Stimulated activated naive CD4-positive, alpha-beta T cell treated with Interleukin-2 at 50 U/mL for 16 hours (primary cell): ENCODE results near the gene GPC6.

Source experiments
- DNase-seq: peaks from one replicate; lab custom pipeline; 2025; lab: John Stamatoyannopoulos, UW

The GPC6 gene

DNA sequence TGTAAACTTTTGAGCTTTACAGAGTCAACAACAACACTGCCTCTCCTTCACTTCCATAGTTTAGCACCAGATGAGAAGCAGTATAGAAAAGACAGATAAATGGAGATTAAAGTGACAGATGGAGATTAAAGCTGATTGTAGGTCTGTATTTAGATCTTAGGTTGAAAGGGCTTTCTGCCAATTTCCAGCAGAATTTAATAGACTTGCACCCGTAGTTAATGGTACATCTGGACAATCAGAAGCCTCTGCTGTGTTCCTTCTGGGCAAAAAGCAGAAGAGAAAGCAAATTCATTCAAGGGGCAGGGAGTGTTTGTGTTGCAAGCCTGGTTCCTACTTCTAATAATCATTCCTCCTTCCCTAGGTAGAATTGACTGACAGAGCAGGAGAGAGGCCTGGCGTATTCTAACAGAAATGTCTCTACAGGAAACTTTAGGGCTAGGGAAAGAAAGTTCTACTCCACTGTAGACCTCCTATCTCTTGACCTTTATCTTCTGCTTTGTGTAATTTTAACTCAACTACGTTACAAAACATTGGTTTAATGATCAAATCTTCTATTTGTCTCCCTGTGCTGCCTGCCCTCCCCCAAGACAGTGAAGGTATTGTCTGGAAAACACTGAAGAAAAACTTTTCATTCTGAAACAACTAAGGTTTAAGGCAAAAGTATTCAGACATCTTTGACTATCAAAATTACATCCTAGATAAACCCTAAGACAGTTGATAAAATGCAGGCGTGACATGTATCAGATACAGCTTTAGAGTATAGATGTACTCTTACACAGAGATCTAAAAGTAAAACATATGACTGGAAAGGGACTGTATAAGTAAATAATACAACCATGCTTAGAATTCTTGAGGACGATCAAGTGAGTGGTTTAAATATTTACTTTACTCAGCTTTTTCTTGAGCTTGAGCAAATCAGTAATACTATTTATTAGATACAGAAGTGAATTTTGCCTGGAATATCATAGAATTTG, 44.4 kb downstream of the GPC6 start:
- no peak for DNase-seq

DNA sequence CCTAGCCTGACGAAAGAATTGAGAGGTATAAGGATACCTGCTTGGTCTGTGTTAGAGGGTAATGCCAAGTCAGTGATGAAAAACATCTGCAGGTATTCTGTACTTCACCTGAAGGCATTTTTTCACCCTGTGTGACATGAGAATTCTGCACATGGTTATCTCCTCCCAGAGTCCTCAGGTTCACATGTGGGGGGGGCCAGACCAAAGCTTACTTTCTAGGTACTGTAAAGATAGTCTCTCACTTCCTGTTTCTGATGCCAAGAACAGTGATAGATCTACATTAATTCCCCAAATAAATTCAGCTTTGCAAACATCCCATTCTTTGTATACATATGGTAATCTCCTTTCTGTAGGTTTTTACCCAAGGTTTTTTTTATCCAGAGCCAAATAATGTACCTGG, 53.4 kb downstream of the GPC6 start:
- no peak for DNase-seq

DNA sequence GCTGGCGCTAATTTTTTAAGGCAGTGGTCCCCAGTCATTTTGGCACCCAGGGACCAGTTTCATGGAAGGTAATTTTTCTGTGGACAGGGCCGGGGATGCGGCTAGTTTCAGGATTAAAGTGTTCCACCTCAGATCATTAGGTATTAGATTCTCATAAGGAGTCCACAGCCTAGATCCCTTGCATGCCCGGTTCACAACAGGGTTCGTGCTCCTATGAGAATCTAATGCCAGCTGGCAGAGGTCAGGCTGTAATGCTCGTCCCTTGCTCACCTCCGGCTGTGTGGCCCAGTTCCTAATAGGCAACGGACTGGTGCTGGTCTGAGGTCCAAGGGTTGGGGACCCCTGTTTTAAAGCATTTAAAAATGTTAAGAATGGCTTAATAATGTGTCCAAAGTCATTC, 54.1 kb downstream of the GPC6 start:
- no peak for DNase-seq

DNA sequence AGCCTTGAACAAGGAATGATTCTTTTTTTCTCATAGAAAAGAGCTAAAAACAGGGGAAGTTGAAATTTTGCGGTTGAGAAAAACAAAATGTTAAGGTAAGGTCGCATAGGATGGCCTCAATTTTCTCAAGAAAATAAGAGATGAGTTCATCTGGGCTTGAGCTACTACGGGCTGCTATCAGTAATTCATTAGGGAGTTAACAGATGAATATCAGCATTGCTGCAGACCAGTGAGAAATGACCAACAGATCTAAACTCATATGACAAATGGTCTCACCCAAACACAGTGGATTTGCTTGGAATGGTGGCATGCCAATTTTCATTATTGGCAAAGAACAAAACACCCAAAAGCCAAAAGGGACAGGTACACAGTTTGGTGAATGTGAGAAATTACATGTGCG, 56.6 kb downstream of the GPC6 start:
- DNase-seq, result no peak

DNA sequence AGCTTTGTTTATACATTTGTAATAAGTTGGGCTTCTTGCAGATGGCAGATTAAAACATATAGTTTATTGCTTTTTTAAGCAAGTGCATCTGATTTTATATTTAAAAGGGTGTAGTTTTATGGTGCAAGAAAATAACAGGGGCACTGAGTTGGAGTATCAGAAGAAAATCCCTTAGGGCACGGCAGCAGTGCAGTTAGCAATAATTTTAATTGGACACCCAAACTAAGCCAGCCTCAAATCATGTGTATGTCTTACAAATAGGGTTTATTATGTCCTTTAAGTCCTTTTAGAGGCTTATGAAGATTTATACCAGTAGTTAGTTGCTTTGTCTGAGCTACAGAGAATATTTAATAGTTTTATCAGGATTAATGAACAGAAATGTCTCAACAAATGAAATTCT, 57.5 kb downstream of the GPC6 start:
- no peak for DNase-seq

DNA sequence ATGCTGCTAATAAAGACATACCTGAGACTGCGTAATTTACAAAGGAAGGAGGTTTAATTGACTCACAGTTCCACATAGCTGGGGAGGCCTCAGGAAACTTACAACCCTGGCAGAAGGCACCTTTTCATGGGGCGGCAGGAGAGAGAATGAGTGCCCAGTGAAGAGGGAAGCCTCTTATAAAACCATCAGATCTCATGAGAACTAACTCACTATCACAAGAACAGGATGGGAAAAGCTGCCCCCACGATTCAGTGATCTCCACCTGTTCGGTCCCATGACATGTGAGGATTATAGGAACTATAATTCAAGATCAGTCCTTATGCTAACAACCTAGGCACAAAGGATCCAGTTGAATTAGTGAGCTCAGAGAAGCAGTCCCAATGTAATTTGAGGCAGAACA, 59.4 kb downstream of the GPC6 start:
- DNase-seq, result no peak

DNA sequence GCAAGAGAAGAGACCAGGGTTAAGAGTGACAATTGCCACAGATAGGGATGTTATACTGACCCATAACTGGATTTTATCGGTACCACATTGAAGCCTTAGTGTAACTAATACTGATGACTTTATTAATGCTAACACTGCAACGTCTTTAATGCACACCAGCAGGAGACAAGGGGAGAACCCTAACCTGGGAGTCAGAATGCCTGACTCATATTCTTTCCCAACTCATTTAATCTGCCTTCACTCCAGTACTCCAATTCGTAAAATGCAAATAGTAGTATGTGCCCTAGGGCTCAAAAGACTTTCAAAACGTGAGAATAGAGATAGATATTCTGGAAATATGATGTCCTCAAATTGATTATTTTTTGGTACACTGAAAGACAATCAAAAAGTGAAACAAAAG, 62.4 kb downstream of the GPC6 start:
- DNase-seq, result no peak

DNA sequence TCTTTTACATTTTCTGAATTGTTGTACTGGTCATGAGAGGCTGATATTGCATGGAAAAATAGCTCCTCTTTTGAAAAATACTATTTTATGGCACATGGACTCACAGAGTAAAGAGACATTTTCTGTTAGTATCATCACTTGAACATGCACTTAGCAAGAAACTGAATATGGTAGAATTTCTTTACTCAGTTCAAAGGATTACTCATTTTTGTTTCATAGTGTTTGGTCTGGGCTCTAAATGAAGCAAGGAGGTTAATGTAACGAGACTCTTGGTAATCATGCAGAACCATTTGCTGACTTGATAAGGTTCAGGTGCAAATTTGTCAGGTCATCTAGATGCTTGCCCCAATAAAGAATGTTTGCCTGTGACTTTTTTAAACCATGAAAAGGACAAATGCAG, 63.2 kb downstream of the GPC6 start:
- DNase-seq, result no peak

DNA sequence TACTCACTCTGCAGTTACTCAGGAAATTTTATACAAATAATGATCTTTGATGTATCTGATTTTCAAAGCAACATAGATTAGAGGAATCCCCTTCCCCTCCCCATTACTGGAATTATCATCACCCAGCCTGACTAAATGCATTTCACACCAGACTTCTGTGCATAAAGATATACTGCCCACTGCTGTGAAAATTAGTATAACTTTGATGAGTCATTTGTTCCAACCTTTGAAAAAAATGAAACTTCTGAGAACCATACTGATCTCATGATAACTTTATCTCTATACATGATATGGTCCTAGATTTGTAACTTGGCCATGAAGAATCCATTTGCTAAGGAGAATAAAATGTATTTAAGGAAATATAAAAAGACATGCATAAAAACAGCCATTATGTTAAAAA, 63.9 kb downstream of the GPC6 start:
- DNase-seq, result no peak

DNA sequence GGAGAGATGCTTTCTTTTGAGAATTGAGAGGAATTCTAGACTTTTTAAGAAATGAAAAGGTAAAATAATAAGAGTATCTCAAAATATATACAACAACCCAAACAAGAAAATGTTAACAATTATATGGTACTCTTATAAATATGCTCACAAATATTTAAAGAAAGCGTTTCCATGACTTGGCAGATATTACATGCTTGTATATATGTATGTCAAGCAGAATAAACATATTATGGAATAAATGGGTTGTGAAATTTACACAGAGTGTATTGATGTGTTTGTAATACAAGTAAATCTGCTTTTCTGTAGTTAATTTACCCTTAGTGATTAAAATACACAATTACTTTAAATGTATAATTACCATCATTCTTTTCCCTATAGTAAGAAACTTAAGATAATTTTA, 65.8 kb downstream of the GPC6 start:
- DNase-seq, result no peak

DNA sequence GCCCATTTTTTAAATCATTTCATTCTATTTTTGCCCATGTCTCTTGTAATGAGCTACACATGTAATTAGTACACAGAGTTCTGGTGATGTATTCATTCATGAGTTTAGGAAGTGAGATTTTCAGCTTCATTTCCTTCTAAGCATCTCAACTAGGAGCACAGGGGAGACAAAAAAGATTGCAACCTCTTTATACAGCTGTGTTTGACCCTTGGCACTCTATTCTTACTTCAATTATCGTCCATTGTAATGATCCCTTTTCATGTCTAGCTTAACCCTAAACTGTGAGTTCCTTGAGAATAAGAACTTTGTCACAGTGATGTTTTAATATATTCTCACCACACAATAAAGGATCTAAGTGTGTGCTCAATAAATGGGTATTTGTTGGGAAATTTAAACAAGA, 67.1 kb downstream of the GPC6 start:
- no peak for DNase-seq

DNA sequence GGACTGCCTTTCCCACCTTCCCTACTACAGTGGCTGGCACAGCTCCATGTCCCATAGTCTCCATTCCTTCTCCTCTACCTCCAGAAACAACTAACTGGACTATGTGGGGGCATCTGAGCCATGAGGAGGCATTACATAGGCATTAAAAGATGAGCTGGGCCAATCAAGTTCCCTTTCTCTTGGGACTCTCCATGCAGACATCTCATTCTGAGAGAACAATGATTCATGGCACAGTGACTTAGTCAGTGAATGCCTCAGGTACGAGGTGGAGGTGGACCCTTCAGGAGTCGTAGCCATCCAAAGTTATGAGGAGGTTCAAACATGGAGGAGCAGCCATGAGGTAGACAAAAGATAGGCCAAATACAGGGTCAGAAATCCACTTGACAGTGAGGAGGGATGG, 70.0 kb downstream of the GPC6 start:
- no peak for DNase-seq

DNA sequence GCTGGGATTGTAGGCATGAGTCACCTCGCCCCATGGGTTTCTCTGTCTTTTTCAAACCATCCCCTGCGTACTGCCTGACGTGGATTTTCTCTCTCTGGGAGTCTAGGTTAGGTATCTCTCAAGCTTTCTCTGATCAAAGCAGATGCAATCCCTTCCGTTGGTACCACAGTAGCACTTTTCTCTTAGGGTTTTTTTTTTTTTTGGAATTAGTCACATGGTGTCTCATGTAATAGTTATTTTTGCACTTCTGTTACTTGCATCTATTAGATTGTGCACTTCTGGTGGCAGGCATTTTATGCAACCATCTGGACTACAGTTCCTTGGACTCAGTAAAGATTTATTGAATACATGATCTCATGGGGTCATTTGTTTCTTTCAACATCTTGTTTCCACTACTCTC, 72.1 kb downstream of the GPC6 start:
- no peak for DNase-seq

DNA sequence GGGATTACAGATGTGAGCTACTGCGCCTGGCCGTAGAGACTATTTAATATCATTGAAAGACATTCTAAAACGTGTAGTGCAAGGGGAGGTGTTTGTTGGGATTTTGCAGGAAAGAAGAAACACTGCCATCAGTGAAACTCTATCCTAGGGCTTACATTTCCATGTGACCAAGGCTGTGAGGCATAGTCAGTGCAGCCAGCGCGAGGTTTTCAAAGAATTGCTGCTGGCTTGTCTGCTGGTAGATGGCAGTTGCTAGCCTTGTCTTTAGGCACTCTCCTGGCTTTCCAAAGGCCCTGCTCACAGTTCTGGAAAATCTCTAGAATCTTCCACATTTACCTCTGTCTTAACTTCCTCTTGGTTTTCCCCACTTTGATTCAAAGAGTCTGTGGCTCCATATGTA, 77.5 kb downstream of the GPC6 start:
- no peak for DNase-seq

DNA sequence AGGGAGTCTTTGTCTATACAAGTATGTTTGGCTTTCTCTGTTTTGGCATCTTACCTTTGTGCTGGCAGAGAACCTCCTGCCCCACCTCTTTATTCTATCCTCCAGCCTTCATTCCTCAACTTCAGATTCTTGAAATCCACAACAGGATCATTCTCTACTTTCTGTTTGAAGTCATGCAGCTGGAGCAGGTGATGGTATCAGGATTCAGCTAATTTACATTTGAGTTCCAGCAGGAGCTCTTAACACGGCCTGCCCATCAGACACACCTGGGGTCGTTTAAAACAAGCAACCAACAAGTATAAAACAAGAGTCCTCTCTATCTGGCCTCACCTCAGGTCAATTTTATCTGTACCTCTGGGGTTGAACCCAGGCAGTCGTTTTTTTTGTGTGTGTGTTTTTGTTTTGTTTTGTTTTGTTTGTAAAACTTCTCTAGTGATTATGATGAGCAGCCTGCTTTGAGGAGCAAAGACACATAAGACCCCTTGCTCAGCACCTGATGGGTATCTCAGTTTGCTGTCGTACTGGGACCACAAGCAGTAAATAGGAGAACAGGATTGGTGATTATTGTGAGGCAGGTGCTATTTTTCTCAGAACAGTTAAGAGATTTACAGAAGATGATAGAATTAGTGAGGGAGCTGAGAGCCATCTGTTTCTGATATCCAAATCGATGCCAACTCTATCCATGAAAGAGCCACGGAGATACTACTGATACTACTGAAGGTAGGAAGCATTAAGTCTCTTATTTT, 78.4 kb downstream of the GPC6 start:
- DNase-seq, result no peak

DNA sequence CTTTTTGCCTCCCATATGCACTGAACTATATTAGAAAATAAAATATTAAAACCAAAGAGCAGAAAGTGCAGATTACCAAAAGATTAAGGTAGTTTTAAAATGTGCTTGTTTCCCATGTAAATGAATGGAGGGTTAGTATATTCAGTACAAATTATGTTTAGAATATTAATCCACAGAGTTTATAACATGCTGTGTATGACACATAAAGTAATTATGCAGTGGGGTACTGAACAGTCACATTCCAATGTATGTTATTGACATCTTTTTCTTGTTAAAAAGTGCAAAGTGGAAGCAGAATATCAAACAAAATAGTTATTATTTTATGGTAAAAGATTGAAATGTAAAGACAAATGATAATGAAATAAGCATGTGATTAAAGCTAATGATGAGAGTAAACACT, 79.3 kb downstream of the GPC6 start:
- no peak for DNase-seq

DNA sequence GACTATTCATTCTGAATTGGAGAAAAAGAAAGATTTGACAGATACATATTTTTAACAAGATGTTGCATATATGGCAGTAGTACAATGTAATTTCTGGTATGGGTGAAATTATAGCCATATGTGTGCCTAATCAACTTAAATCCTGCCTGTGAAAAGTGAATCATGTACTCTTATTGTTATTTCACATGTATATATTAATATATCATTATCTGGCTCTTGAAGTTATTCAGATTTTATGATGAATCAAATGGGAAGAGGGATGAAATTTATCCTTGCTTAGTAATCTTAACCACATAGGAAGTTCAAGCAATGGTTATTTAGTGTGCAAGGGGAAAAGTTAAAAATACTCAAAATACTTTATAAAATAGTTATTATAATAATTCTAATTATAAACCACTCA, 80.5 kb downstream of the GPC6 start:
- DNase-seq, result no peak

DNA sequence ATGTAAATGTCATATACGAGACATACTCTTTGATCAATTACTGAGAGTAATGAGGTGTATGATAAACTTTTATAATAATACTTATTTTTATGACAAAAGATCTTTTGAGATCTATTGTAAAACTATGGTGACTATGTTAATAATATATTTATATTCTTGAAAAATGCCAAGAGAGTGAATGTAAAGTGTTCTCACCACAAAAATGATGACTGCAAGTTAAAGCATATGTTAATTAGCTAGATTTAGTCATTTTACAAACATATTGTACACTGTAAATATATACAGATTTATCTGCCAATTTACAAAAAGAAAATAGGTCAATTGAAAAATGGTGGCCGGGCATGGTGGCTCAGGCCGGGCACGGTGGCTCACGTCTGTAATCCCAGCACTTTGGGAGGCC, 81.0 kb downstream of the GPC6 start:
- no peak for DNase-seq

DNA sequence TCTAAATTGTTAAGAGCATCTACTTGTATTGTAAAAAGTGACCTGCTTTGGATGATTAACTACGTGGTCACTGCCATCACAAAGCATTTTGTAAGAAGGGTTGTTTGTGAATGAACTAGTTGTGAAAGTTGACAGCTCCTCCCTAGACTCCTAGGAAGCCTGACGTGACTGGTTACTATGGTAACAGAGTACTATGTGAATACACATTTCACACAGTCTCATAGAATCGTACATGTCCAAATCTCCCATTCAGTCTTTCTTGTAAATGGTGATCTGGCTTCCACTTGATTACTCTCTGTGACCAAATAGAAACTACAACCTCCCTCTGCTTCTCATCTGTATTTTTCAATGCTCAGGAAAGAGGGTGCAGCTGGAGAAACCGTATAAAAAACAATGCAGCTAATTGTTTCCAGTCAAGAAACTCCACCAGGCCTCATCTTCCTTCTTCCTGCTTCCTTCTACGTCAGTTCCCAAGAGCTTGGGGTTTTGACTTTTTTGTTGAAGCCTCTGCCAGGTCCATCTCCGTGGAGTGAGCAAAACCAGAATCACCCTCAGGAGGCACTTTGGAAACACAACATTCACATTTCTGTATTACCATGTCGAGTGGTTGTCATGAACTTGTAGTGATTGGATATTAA, 83.4 kb downstream of the GPC6 start:
- DNase-seq, result no peak

DNA sequence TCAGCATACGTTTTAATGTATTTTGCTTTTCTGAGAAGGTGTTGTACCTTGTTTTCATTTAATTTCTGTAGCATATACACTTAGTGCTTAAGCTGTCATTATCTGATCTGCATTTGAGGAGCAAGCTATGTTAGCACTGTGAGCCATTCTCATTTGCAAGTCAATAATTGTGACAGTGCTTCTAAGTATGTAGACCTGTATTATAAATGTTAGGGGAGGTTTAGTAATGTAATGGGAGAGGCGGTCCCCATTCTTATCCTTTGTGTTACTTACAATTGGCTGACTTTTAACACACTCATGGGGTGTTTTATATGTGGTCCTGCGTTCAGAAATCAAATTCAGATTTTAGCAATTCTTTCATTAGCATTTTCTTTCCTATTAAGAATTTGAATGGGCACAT, 90.2 kb downstream of the GPC6 start:
- no peak for DNase-seq

DNA sequence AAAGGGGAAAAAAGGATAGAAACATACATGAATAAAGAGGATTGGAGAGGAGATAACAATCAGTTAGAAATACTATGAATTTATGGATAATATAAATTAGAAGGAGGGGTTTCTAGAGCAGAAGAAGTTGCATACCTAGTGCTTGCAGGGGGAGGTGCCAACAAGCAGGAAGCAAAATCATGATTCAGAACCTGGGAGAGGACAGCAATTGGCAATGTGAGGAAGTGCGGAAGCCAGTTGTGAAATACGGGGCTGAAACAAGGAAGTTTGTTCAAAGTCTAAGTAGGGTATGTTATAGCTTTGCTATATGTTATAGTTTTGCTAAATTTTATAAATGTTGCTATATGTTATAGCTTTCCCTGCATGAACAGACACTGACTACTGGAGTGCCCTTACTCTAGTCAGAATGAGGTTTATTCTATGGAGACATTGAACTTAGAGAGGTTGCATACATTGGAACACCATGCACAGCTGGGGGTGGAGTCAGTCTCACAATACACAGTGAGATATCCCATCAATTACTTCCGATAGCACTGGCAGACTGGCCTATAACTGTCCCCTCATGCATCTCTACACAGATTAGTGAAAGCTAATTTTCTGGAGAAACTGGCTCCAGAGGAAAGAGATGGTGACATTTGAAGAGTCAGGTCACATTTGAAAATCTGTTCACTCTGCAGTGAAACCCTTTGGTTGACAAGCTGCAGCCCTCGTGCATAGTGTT, 92.1 kb downstream of the GPC6 start:
- no peak for DNase-seq

DNA sequence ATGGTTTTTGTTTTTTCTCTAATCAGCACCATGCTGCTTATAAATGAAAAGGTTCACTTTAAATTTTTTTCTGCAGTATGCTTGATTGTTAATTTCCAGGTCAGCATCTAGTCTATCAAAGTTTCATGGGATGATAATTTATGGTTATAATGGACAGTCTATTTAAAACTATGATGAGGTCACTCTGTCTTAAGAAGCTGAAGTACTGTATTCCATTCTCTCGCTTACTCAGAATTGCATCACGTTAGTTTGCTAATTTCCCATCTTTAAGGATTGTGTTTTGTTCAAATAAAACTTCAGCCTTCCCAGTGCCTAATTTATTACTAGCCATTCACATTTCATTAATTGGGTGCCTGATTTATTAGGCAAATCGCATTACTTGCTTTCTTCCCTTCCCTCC, 94.3 kb downstream of the GPC6 start:
- DNase-seq, result no peak
